Measurements from ENCODE around the gene THADA. TPM values are rescaled to one million over a fixed set of nuclear protein-coding genes. Genes with fewer than 3 reads are reported as not detected.
"Not testable (repeated sequence)": the region's sequence is repeated elsewhere in the genome, so short reads cannot be mapped to it uniquely, and the experiment has no call there.

Gene THADA
- total and polyA plus RNA-seq, 4 experiments from 2014 or later = 20.3 to 44.8 (median 32.8) TPM

DNA sequence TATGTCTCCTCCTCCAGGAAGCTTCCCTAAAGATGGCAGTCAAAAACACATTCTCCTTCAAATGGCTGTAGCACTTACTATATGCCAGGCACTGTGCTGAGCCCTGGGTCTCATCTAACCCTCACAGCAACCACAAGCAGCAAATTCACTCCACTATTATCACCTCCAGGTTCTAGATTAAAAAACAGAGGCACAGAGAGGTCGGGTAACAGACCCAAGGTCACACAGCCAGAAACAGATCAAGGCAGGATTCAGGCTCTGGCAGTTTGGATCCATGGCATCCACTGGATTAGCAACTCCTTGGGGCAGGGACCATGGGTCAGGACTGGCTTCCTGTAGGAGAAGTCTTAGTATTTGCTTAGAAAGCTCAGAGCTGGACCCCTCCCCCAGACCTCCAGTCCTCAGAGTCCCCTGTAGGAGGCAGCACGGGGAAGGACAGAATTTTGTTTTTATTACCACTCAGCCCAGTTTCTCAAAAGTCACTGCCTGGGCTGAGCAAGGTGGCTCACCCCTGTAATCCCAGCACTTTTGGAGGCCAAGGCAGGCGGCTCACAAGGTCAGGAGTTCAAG lies 403.8 kb downstream of the THADA start:
- Histone ChIP-seq H3K27ac (ENCODE audit: low read depth, low read length) (peak overlapping the region; percentile 95), H3K4me3 (ENCODE audit: low read length in 2 of 2) (no peak overlapping the region), H3K9me3 (ENCODE audit: control insufficient read depth in 1 of 2, low read length in 2 of 2) (no peaks in the 10 kb centered on the region), H3K27me3 (ENCODE audit: insufficient read depth, low read length) (no peaks in the 10 kb centered on the region), H3K4me1 (ENCODE audit: insufficient read depth, low read length) (peaks cover 71% of the 10 kb centered on the region), H3K36me3 (ENCODE audit: insufficient read depth, low read length) (no peaks in the 10 kb centered on the region)
- no peaks in the 10 kb centered on the region for H3K27me3 Mint-ChIP-seq
- peaks cover 0 to 5% (median 0%) of the 10 kb centered on the region in 8 donors for H3K9me3 Mint-ChIP-seq
- H3K27ac Mint-ChIP-seq = peak overlapping the region; percentile 95 to 100 (median 99)
- H3K4me1 Mint-ChIP-seq = peaks cover 37 to 70% (median 56%) of the 10 kb centered on the region in 4 donors
- intact Hi-C loops (cut with micrococcal nuclease) = no loop called here
- H3K36me3 Mint-ChIP-seq = no peaks in the 10 kb centered on the region
- peak in 1 of 5 donors; percentile 45 for DNase-seq
- ChIA-PET POLR2A (ENCODE audit: partially characterized antibody) (interaction anchor here (0.7 to 46.5 kb wide), 3 partner anchors 11 to 39 kb away, joined by 3 to 6960 read pairs (median 1138); partner anchors contain the start of gene ZFP36L2), CTCF (ENCODE audit: partially characterized antibody) (interaction anchor here (1.1 to 8.4 kb wide), 13 partner anchors 14 to 64 kb away, joined by 3 to 96 read pairs (median 8); no protein-coding TSS in a partner anchor)
- peak overlapping the region in 5 of 8 donors; percentile 8 to 70 (median 36) for H3K4me3 Mint-ChIP-seq

GRCh38 chr2:43190311-43191052 lies 405.4 kb downstream of the THADA start:
- H3K4me3 ChIP-seq (ENCODE audit: low read length in 2 of 2) = no peak overlapping the region
- CTCF ChIA-PET (ENCODE audit: partially characterized antibody) = interaction anchor here (0.8 to 8.4 kb wide), 7 partner anchors 13 to 63 kb away, joined by 3 to 96 read pairs (median 8); partner anchors contain the start of gene ZFP36L2
- H3K4me1 ChIP-seq (ENCODE audit: insufficient read depth, low read length) = peaks cover 70% of the 10 kb centered on the region
- H3K27me3 Mint-ChIP-seq = no peaks in the 10 kb centered on the region
- peak overlapping the region in 2 of 7 donors; percentile 2 to 32 for H3K27ac Mint-ChIP-seq
- H3K9me3 Mint-ChIP-seq = peaks cover 0 to 5% (median 0%) of the 10 kb centered on the region in 8 donors
- no peak overlapping the region for H3K4me3 Mint-ChIP-seq
- H3K4me1 Mint-ChIP-seq = peaks cover 38 to 71% (median 58%) of the 10 kb centered on the region in 4 donors
- intact Hi-C loops (cut with micrococcal nuclease) = no loop called here
- H3K9me3 ChIP-seq (ENCODE audit: control insufficient read depth in 1 of 2, low read length in 2 of 2) = no peaks in the 10 kb centered on the region
- no peaks in the 10 kb centered on the region for H3K27me3 ChIP-seq (ENCODE audit: insufficient read depth, low read length)
- POLR2A ChIA-PET (ENCODE audit: partially characterized antibody) = interaction anchor here (31.9 to 46.5 kb wide), 2 partner anchors 30 to 38 kb away, joined by 1138 to 6960 read pairs; partner anchors contain the start of gene ZFP36L2
- no peaks in the 10 kb centered on the region for H3K36me3 Mint-ChIP-seq
- H3K27ac ChIP-seq (ENCODE audit: low read depth, low read length) = no peak overlapping the region
- DNase-seq = peak in 1 of 5 donors; percentile 20
- H3K36me3 ChIP-seq (ENCODE audit: insufficient read depth, low read length) = no peaks in the 10 kb centered on the region

DNA sequence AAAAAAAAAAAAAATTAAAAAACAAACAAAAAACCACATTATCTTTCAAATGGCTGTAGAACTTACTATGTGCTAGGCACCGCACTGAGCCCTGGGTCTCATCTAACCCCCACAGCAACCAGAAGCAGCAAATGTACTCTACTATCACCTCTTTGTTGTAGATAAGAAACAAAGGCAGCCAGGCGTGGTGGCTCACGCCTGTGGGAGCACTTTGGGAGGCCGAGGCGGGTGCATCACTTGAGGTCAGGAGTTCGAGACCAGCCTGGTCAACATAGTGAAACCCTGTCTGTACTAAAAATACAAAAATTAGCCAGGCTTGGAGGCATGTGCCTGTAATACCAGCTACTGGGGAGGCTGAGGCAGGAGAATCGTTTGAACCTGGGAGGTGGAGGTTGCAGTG lies 406.0 kb downstream of the THADA start:
- intact Hi-C loops (cut with micrococcal nuclease); H3K27ac ChIP-seq (ENCODE audit: low read depth, low read length); H3K27me3 ChIP-seq (ENCODE audit: insufficient read depth, low read length); H3K9me3 ChIP-seq (ENCODE audit: control insufficient read depth in 1 of 2, low read length in 2 of 2); H3K36me3 Mint-ChIP-seq; DNase-seq; H3K9me3 Mint-ChIP-seq; H3K4me3 ChIP-seq (ENCODE audit: low read length in 2 of 2); H3K27me3 Mint-ChIP-seq; H3K4me3 Mint-ChIP-seq; H3K36me3 ChIP-seq (ENCODE audit: insufficient read depth, low read length): not testable (repeated sequence)
- H3K4me1 ChIP-seq (ENCODE audit: insufficient read depth, low read length) = peaks cover 70% of the 10 kb centered on the region
- POLR2A ChIA-PET (ENCODE audit: partially characterized antibody) = interaction anchor here (4.3 to 46.5 kb wide), 3 partner anchors 30 to 37 kb away, joined by 56 to 6960 read pairs (median 1138); partner anchors contain the start of gene ZFP36L2
- Mint-ChIP-seq H3K4me1 (peaks cover 38 to 72% (median 58%) of the 10 kb centered on the region in 4 donors), H3K27ac (peak overlapping the region in 2 of 7 donors; percentile 13 to 32)
- CTCF ChIA-PET (ENCODE audit: partially characterized antibody) = interaction anchor here (1.0 to 8.4 kb wide), 2 partner anchors 12 to 18 kb away, joined by 3 to 96 read pairs; no protein-coding TSS in a partner anchor

DNA sequence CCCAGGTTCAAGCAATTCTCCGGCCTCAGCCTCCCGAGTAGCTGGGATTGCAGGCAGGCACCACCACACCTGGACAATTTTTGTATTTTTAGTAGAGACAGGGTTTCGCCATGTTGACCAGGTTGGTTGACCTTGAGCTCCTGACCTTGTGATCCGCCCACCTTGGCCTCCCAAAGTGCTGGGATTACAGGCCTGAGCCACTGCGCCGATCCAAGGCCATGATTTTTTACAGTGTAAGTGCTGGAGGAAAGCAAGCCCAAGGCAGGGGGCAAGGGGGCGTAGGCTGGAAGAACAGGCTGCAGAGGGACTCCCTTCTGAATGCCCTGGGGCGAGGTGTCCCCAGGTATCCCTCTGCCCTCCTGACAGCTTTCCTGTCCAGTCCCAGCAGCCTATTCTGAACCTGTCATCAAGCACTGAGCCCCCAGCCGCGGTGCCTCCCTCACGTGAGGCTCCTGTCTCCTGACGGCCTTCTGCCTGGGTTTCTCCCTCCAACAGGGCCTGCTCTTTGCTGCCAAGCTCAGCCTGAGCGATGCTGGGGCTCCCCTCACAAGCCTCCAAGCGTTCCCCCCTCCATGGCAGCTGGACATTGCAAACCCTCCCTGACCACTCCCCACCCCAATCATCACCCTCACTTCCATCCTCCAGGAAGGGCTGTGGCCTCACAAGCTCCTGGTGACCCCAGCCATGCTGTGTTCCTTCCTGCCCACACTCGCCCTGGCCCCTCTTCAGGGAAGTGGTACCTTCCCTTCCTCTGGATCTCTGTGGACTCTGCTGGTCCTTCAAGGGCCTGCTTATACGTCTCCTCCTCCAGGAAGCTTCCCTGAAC lies 407.1 kb downstream of the THADA start:
- peaks cover 0 to 1% of the 10 kb centered on the region in 2 donors for H3K36me3 Mint-ChIP-seq
- Histone ChIP-seq H3K27ac (ENCODE audit: low read depth, low read length) (no peak overlapping the region), H3K27me3 (ENCODE audit: insufficient read depth, low read length) (no peaks in the 10 kb centered on the region), H3K36me3 (ENCODE audit: insufficient read depth, low read length) (no peaks in the 10 kb centered on the region), H3K4me1 (ENCODE audit: insufficient read depth, low read length) (peaks cover 70% of the 10 kb centered on the region), H3K9me3 (ENCODE audit: control insufficient read depth in 1 of 2, low read length in 2 of 2) (no peaks in the 10 kb centered on the region), H3K4me3 (ENCODE audit: low read length in 2 of 2) (no peak overlapping the region)
- POLR2A ChIA-PET (ENCODE audit: partially characterized antibody) = interaction anchor here (2.1 to 46.5 kb wide), 3 partner anchors 31 to 36 kb away, joined by 6 to 6960 read pairs (median 56); no protein-coding TSS in a partner anchor
- peak overlapping the region in 2 of 7 donors; percentile 22 to 41 for H3K27ac Mint-ChIP-seq
- peaks cover 0 to 2% (median 0%) of the 10 kb centered on the region in 8 donors for H3K9me3 Mint-ChIP-seq
- H3K4me3 Mint-ChIP-seq = peak overlapping the region in 1 of 8 donors; percentile 9
- intact Hi-C loops (cut with micrococcal nuclease) = no loop called here
- CTCF ChIA-PET (ENCODE audit: partially characterized antibody) = interaction anchor here (0.9 to 8.4 kb wide), 2 partner anchors 11 to 29 kb away, joined by 4 to 96 read pairs; no protein-coding TSS in a partner anchor
- peaks cover 40 to 72% (median 56%) of the 10 kb centered on the region in 4 donors for H3K4me1 Mint-ChIP-seq
- DNase-seq = peak in 1 of 5 donors; percentile 3
- H3K27me3 Mint-ChIP-seq = no peaks in the 10 kb centered on the region

- intact Hi-C loops (cut with micrococcal nuclease) = no loop called here
- Mint-ChIP-seq H3K4me1 (peaks cover 30 to 57% (median 45%) of the 10 kb centered on the region in 4 donors), H3K9me3 (no peaks in the 10 kb centered on the region), H3K27me3 (no peaks in the 10 kb centered on the region), H3K36me3 (peaks cover 0 to 1% of the 10 kb centered on the region in 2 donors), H3K4me3 (peak overlapping the region in 1 of 8 donors; percentile 59), H3K27ac (peak overlapping the region in 5 of 7 donors; percentile 15 to 97 (median 57))
- H3K4me3 ChIP-seq (ENCODE audit: low read length in 2 of 2) = no peak overlapping the region
- DNase-seq = peak in 1 of 5 donors; percentile 30
- ChIA-PET CTCF (ENCODE audit: partially characterized antibody) (interaction anchor here (1.0 to 2.0 kb wide), 2 partner anchors 10 to 42 kb away, joined by 4 to 7 read pairs; no protein-coding TSS in a partner anchor), POLR2A (ENCODE audit: partially characterized antibody) (interaction anchor here (0.6 to 46.5 kb wide), 8 partner anchors 8 to 42 kb away, joined by 3 to 6960 read pairs (median 4); no protein-coding TSS in a partner anchor)
- H3K27ac ChIP-seq (ENCODE audit: low read depth, low read length) = no peak overlapping the region
- H3K4me1 ChIP-seq (ENCODE audit: insufficient read depth, low read length) = peaks cover 55% of the 10 kb centered on the region
- no peaks in the 10 kb centered on the region for H3K27me3 ChIP-seq (ENCODE audit: insufficient read depth, low read length)
- no peaks in the 10 kb centered on the region for H3K9me3 ChIP-seq (ENCODE audit: control insufficient read depth in 1 of 2, low read length in 2 of 2)
- no peaks in the 10 kb centered on the region for H3K36me3 ChIP-seq (ENCODE audit: insufficient read depth, low read length)
Measured at GRCh38 chr2:43186679-43187374, 409.0 kb downstream of the THADA start.

GRCh38 chr2:43186321-43186678 lies 409.5 kb downstream of the THADA start:
- intact Hi-C loops (cut with micrococcal nuclease) = no loop called here
- peaks cover 1 to 3% of the 10 kb centered on the region in 2 donors for H3K36me3 Mint-ChIP-seq
- H3K27me3 ChIP-seq (ENCODE audit: insufficient read depth, low read length) = no peaks in the 10 kb centered on the region
- CTCF ChIA-PET (ENCODE audit: partially characterized antibody) = interaction anchor here (1.0 to 2.0 kb wide), 2 partner anchors 9 to 42 kb away, joined by 4 to 7 read pairs; no protein-coding TSS in a partner anchor
- H3K4me1 ChIP-seq (ENCODE audit: insufficient read depth, low read length) = peaks cover 55% of the 10 kb centered on the region
- peaks cover 29 to 57% (median 45%) of the 10 kb centered on the region in 4 donors for H3K4me1 Mint-ChIP-seq
- POLR2A ChIA-PET (ENCODE audit: partially characterized antibody) = interaction anchor here (0.7 to 46.5 kb wide), 7 partner anchors 9 to 43 kb away, joined by 3 to 6960 read pairs (median 3); no protein-coding TSS in a partner anchor
- no peak for DNase-seq
- no peaks in the 10 kb centered on the region for H3K9me3 ChIP-seq (ENCODE audit: control insufficient read depth in 1 of 2, low read length in 2 of 2)
- peak overlapping the region in 6 of 7 donors; percentile 15 to 97 (median 70) for H3K27ac Mint-ChIP-seq
- H3K4me3 Mint-ChIP-seq = peak overlapping the region in 1 of 8 donors; percentile 6
- no peaks in the 10 kb centered on the region for H3K27me3 Mint-ChIP-seq
- H3K27ac ChIP-seq (ENCODE audit: low read depth, low read length) = no peak overlapping the region
- H3K9me3 Mint-ChIP-seq = no peaks in the 10 kb centered on the region
- H3K4me3 ChIP-seq (ENCODE audit: low read length in 2 of 2) = no peak overlapping the region
- H3K36me3 ChIP-seq (ENCODE audit: insufficient read depth, low read length) = no peaks in the 10 kb centered on the region
